ENCODE measurements around the gene CCDC192.

The CCDC192 gene

GRCh38 chr5:127961763-127962145 lies 258.6 kb downstream of the CCDC192 start:
- no peak for DNase-seq

DNA sequence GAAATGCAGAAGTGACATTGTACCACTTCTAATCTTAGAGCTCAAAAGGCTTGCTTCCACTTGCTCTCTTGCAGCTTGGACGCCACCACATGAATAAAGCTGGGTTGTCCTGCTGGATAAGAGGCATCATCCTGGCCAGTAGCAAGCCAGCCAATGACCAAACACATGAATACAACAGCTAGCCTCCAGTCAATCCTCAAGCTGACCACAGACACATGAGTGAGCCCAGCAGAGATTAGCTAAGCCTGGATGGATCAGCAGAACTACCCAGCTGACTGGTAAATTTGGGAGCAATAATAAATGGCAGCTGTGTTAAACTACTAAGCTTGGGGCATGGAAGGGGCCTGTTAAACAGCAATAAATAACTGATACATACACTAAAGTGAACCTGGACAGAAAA lies 259.3 kb downstream of the CCDC192 start:
- no peak for DNase-seq

GRCh38 chr5:127963233-127963632 lies 260.0 kb downstream of the CCDC192 start:
- no peak for DNase-seq

DNA sequence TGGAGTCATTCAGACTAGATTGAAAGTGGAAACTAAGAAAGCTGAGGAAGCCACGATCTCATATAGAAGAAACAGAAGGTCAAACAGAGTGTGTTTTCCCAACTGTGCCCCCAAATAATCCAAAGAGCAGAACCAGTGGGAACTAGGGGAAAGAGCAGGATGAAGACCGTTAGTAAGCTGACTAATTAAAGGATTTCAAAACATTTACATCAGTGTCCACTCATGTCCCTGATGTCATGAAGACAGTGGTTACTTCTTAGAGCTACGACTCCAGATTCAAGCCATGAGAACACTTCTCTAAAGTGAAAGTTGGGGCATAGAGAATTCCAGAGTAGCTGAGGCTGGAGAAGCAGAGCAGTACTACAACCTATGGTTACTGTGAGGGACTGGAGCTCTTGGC lies 260.7 kb downstream of the CCDC192 start:
- no peak for DNase-seq

DNA sequence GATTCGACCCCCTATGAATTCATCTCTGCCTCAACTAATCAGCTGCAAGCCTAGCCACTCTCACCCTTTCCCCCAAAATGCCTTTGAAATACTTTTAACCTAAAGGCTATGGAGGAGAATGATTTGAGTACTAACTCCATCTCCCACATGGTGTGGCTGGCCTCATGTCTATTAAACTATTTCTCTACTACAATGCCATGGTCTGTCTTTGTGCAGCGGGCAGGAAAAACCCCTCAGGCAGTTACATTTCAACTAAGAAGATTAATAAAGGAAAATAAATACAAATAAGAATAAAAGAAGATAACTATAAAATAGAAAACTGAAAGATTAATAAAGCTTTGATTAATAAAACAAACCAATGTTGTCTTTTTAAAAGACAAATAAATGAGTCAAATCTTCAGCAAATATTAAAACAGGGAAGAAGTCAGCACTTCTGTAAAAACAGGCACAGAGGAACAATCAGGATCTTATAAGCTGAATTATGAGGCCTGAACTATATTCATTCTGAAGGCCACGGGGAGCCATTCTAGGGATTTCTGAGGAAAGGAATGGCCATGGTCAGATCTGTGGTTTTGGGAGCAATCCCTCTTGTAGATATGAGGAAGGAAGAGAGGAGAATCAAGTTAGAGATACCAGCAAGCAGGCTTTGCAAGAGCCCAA lies 264.3 kb downstream of the CCDC192 start:
- no peak for DNase-seq

- DNase-seq: no peak
These were observed 264.9 kb downstream of the CCDC192 start for GRCh38 chr5:127967983-127968592.

GRCh38 chr5:127969002-127969401 lies 265.8 kb downstream of the CCDC192 start:
- DNase-seq: no peak

DNA sequence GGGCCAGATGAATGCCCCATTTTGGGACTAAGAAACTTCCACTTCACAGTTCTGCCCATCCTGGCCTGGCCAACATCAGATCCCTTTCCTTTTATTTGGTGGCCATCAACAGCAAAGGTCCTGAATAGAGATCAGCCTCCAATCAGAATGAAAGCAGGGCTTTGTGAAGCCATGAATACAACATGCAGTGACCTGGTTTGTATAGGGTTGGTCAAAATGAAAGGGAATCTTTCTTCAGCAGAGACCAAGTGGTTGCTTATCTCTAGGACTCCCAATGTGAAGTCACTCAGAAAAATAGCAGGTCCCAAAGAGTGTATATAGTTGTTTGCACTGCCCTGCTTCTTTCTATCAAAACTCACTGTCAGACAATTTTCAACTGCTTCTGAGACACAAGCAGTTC lies 266.5 kb downstream of the CCDC192 start:
- DNase-seq: no peak

DNA sequence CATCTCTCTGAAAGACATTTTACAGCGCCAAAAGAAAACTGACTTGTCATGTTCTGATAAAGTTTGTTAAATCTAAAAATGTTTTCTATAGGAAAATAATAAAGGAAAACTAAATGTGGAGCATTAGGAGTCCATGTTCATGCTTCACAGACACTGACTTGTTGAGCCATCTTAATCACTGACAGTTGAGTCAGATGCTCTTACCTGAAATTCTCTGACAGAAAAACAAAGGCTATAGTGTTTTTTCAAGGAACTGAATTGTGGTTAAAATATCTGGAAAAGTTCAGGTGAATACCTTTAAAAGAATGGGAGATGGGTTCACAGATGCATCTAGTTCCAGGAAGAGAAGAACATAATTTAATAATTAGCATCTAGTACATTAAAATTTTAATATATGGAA lies 266.9 kb downstream of the CCDC192 start:
- DNase-seq: no peak

DNA sequence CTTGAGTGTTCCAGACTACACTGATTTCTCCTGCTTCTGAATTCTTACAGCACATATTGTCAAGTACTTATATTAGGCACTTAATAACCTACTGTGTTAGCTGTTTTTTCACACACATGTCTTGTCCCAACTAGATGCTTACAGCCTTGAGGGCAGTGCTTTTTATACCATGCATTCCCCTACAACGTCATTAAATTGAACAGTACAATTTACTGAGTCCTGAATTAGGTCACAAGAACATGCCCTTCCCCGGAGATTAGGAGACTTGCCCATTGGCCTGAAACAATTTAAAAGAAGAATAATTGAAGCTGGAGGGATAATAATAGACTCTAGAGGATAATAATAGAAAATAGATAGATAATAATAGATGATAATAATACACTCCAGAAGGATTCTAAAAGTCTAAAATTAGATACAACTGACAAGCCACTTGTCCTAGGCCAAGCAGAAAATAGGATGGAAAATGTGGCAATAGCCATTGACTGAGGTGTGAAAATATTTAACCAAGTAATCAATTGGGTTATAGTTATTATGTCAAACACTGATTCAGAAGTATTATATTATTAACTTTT lies 267.7 kb downstream of the CCDC192 start:
- no peak for DNase-seq

DNA sequence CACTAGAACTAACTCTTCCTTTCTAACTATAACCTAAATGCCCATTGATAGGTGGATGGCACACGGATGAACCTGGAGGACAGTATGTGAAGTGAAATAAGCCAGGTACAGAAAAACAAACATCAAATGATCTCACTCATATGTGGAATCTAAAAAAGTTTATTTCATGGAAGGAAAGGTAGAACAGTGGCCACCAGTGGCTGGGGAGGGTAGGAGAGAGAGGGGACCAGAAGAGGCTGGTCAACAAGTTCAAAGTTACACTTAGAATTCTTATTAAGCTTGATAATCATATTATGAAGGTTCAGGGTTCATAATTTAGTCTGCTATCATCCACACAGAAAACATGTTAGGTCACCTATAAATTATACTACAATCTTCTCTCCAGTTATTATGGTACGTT lies 272.8 kb downstream of the CCDC192 start:
- no peak for DNase-seq

- no peak for DNase-seq
These were observed 273.3 kb downstream of the CCDC192 start for GRCh38 chr5:127976525-127976924.

- no peak for DNase-seq
These were observed 274.0 kb downstream of the CCDC192 start for GRCh38 chr5:127976991-127977717.

DNA sequence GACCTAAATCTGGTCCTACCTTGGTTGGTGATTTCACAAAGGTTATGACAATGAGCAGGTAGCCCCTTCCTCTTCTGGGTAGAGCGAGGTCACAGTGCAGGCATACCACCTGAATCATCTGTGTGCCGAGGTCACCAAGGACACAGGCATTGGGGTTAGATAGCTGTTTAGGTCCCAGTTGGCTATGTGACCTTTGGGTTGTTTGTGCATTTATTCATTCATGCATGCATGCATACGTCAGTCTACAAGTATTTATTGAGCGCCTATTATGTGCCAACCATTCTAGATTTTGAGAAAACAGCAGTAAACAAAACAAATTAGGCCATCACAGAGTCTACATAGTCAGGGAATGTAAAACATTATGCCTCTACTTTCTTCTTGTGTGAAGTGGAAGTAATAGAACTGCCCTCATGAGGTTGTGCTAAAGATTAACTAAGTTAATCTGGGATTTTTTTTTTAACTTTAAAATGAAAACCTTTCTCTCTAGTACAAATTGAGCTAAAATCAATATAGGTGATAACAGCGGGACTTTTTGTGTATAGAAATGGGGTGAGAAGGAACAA lies 275.6 kb downstream of the CCDC192 start:
- no peak for DNase-seq

GRCh38 chr5:127979475-127979874 lies 276.3 kb downstream of the CCDC192 start:
- DNase-seq: no peak

DNA sequence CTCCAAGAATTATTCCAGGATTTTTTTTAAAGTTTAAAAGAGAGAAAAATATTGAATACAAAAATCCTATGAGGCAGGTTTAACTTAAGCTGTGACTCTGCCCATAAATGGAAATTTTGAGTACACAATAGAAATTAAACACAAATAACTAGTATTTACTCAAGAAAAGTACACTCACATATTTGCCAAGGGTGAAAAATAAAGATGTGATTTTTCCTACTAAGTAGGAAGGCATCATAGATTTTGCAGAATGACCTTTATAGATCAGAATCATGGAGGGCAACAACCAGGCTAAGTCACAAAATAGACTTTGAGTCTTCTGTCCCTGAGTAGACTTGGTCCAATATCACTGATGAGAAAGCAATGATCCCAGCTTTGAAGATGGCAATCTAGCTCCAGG lies 277.7 kb downstream of the CCDC192 start:
- DNase-seq: no peak

DNA sequence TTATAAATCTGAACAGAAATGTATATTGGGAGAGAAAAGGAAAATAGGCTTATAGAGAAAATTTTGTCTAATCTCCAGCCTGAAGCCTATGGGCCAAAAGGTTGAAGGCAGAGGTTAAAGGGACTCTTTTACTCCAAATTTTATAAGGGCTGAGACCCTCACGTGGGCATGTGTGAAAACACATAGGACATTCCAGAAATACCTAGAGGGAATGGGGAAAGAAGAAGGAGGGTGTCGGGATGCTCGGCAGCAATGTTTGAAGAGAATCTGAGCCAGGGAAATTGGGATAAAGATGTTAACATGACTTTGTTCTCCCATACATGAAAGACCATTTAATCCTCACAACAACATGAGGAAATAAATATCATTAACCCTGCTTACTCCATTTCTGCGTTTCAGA lies 278.3 kb downstream of the CCDC192 start:
- DNase-seq: no peak

- DNase-seq: no peak
These were observed 282.7 kb downstream of the CCDC192 start for GRCh38 chr5:127985811-127986325.

DNA sequence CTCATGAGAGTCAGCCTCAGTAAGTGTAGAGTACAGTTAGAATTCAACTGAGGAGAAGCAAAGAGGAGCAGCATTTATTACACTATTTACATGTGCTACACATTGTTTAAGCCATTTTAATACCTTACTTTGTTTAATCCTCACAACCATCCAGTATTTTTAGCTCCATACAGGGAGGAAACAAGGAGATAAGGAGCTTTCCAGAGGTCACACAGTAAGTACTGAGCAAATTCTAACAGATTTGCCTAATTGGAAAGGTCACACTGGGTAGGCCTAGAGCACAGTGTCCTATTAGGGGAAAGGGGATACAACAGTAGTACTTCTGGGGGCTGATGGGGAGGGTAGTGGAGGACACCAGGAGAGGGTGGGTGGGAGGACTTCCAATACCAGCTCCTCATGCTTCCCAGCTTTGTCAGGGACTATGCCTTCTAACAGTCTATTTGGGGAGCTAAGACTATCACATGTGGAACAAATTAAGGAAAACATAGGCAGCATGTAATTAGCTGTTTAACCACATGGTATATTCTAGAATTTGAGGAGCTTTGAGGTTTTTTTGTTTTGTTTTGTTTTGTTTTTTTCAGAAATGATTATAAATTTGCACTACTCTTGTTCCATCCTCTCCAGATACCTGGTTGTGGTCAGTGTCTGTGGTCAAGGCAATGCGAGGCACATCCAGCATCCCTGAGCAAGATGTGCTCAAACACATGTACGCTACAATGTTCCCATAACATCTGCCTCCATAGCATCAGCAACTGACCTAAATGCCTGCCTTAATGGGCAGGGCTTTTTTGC lies 284.4 kb downstream of the CCDC192 start:
- DNase-seq: peak; percentile 35

- peak; percentile 89 for DNase-seq
These were observed 285.1 kb downstream of the CCDC192 start for GRCh38 chr5:127988146-127988760.

All from NCI-H69 (cell line).